GF-D8 (cell line): ENCODE results near the gene LTBP4.
"Not testable (repeated sequence)": the region's sequence is repeated elsewhere in the genome, so short reads cannot be mapped to it uniquely, and the experiment has no call there.

Experiments used
- DNase-seq: peaks from one replicate; lab custom pipeline; 2025; lab: John Stamatoyannopoulos, UW

Gene LTBP4

DNA sequence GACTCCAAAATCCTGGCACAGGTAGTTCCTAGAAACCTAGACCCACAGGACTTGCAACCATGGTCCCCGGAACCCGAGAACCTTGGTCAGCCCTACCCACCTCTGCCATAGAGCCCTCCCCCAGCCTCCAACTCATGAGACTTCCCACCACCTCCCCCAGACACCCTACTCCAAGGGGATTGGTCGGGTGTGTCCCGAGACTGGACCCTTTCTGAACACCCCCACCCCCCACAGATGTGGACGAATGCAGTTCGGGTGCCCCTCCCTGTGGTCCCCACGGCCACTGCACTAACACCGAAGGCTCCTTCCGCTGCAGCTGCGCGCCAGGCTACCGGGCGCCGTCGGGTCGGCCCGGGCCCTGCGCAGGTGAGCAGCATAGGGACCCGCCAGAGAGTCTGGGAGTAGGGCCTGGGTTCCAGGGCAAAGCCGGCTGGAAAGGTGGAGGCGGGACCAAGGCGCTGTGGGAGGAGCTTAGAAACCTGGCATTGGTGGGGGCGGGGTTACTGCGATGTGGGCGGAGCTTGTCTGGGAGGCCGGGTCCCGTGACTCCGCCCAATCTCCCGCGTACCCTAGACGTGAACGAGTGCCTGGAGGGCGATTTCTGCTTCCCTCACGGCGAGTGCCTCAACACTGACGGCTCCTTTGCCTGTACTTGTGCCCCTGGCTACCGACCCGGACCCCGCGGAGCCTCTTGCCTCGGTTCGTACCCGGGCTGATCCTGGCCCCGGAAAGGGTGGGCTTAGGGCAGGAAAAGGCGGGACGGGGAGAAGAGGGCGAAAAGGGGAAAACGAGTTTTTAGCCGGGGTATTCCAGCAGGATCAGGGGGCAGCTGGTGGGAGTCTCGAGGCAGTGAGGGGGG, 11.9 kb downstream of the LTBP4 start:
- no peak for DNase-seq

GRCh38 chr19:40613690-40614621, 12.8 kb downstream of the LTBP4 start:
- no peak for DNase-seq

DNA sequence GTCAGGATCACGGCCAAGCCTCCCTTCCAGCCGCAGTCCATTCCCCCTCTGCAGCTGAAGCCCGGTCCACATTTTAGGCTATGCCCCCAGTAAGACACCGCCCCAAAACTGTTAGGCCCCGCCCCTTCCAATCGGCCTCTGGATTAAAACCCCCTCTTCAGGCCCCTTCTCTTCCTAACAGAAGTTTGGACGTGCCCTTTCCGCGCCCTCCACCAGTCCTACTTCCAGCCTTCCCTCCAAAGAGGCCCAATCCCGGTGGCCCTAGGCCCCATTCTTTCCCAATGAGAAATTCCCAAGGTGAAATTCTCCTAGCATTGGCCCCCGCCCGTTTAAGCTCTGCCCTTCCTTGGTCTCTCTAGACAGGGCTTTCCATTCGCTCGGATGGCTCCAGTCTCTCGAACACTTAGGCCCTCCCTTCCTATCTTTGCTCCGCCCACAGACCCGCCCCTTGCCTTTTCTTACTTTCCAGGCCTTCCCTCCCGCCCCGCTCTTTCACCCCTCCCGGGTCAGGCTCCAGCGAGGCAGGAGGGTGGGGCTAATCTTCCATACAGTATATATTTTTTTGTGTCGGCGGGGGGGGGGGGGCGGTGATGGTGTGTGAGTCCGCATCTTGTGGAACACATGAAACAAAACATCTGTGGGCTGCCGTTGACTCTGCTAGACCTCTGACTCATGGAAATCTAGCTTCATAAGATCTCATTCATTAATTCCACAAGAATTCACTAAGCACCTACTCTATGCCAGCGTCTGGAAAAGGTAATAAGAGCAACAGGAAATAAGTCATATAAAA, 13.6 kb downstream of the LTBP4 start:
- no peak for DNase-seq

- no peak for DNase-seq
Measured at GRCh38 chr19:40616178-40616577, 15.0 kb downstream of the LTBP4 start.

DNA sequence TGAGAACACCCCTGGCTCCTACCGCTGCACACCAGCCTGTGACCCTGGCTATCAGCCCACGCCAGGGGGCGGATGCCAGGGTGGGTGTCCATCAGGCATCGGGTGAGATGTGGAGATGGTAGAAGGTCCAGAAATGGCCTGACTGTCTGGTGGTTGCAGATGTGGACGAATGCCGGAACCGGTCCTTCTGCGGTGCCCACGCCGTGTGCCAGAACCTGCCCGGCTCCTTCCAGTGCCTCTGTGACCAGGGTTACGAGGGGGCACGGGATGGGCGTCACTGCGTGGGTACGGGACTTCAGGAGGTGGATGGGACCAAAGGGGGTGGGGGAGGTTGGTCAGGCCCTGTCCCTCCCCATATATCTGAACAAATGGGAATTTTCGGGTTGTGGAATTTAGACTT, 15.8 kb downstream of the LTBP4 start:
- DNase-seq, result no peak

- no peak for DNase-seq
Measured at GRCh38 chr19:40617961-40618360, 16.8 kb downstream of the LTBP4 start.

DNA sequence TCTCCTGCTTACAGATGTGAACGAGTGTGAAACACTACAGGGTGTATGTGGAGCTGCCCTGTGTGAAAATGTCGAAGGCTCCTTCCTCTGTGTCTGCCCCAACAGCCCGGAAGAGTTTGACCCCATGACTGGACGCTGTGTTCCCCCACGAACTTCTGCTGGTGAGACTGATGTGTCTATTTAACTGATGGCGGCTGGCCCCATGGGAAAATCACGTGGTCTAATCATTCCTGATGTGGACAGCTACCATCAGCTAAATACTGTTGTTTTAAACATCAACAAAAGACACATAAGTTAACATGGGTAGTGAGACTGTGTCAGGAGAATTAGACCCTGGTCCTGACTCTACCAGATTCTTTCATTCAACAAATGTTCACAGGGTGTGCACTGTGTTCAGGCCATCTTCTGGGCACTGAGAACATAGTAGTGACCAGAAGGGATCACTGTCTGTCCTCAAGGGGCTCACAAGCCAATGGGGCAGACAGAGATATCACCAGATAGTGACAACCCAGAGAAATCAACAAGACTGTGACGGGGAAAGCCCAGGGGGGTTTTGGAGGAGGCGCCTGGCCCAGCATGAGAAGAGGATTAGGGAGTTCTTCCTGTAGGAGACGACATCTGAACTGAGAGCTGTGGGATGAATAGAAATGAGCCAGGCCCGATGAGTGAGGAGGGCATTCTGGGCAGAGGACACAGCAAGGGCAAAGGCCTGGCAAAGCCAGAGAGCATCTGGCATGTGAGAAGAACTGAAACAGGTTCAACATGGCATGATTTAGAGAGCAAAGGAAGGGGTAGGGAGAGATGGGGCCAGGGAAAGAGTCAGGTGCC, 18.4 kb downstream of the LTBP4 start:
- no peak for DNase-seq

DNA sequence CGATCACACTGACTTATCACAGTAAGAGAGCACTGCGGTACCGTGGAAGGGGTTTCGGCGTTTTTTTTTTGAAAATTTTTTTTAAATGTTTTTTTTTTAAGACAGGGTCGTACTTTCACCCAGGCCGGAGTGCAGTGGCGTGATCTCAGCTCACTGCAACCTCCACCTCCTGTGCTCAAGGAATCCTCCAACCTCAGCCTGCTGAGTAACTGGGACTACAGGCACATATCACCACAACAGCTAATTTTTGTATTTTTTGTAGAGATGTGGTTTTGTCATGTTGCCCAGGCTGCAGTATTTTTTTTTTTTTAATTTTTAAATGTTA, 19.0 kb downstream of the LTBP4 start:
- DNase-seq, result no peak

- DNase-seq, result no peak
Measured at GRCh38 chr19:40621283-40621682, 20.1 kb downstream of the LTBP4 start.

GRCh38 chr19:40621966-40622772, 21.0 kb downstream of the LTBP4 start:
- no peak for DNase-seq

DNA sequence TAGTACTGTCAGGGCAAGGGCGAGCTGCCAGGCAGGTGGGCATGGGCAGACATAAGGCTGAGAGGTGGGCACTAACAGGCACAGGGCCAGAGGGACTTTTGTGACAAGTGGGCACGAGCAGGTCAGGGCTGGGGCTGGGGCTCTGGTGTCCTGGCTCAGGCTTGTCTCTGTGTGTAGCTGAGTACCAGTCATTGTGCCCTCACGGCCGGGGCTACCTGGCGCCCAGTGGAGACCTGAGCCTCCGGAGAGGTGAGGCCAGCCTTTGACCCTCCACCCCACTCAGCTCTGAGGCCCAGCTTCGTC, 21.6 kb downstream of the LTBP4 start:
- DNase-seq, result no peak

GRCh38 chr19:40623403-40624251, 22.5 kb downstream of the LTBP4 start:
- DNase-seq, result no peak

DNA sequence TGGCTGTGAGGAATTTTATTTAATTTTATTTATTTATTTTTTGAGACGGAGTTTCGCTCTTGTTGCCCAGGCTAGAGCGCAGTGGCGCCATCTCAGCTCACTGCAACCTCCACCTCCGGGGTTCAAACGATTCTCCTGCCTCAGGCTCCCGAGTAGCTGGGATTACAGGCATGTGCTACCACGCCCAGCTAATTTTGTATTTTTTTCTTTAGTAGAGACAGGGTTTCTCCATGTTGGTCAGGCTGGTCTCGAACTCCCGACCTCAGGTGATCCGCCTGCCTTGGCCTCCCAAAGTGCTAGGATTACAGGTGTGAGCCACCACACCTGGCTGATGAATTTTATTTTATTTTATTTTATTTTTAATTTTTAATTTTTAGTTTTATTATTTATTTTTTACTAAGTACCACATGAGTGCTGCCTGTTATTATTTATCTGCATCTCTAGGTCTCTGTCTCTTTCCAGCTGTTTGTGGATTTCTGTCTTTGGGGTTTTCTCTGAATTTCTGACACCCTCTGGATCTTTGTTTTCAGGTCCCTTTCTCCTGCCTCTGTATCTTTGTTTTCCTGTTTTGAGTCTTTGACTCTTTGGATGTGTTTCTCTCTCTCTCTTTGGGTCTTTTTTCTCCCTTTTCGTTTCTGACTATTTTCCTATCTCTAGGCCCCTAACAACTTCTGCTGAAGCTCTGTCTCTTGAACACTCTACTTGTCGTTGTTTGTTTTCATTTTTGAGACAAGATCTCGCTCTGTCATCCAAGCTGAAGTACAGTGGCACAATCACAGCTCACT, 23.4 kb downstream of the LTBP4 start:
- DNase-seq, result not testable (repeated sequence)

DNA sequence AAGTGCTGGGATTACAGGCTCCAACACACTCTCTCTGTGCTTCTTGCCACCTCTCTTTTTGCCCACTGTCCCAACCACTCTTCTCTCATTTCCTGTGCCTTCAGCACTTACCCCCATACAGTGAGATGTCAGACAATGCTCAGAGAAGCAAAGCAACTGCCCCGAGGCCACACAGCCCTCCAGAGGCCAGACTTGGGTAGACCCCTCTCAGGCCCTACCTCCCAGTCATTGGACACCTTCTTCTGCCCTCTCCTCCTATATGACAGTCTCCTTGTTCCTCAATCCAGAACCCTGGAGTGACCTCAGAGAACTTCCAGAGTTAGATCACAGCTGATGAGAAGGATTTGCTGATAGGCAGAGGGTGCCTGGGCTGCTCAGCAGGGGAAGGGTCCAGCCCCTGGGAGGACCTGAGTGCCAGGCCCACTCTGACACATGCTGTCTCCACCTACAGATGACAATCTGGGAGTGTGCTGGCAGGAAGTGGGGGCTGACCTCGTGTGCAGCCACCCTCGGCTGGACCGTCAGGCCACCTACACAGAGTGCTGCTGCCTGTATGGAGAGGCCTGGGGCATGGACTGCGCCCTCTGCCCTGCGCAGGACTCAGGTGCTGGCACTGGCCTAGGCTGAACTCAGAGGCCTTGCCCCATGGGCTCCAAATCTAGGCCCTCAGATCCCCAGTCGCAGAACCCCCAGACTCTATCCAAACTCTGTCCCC, 24.4 kb downstream of the LTBP4 start:
- no peak for DNase-seq

DNA sequence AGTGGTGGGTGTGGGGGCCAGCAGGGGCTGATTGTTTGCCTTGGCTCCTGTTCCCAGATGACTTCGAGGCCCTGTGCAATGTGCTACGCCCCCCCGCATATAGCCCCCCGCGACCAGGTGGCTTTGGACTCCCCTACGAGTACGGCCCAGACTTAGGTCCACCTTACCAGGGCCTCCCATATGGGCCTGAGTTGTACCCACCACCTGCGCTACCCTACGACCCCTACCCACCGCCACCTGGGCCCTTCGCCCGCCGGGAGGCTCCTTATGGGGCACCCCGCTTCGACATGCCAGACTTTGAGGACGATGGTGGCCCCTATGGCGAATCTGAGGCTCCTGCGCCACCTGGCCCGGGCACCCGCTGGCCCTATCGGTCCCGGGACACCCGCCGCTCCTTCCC, 25.7 kb downstream of the LTBP4 start:
- no peak for DNase-seq

DNA sequence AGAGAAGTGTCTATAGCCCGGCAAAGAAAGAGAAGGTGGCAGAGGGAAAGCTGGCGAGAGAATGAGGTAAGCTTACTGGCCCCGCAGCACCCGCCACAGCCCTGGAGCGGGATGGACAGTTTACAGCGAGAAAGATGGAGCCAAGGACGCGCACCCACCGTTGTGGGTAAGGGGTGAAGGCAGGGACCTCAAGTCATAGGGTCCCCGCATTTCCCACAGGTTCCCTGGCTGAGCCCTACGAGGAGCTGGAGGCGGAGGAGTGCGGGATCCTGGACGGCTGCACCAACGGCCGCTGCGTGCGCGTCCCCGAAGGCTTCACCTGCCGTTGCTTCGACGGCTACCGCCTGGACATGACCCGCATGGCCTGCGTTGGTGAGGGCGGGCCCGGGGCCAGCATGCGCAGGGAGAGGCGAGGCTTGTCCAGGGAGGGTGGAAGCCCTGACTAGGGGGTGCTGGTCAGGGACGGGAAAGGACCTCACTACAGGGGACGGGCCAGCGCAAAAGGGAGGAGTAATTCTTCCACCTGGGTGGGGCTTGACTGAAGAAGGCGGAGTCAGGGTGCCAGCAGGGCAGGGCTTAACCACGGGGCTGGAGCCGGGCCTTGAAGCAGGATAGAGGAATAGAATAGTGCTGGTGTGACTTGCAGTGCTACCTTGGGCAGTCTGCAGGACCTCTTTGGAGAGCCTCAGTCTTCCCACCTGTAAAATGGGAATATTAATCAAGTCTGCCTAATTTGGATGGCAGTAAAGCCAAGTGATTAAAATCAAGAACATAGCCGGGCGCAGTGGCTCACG, 26.5 kb downstream of the LTBP4 start:
- no peak for DNase-seq

DNA sequence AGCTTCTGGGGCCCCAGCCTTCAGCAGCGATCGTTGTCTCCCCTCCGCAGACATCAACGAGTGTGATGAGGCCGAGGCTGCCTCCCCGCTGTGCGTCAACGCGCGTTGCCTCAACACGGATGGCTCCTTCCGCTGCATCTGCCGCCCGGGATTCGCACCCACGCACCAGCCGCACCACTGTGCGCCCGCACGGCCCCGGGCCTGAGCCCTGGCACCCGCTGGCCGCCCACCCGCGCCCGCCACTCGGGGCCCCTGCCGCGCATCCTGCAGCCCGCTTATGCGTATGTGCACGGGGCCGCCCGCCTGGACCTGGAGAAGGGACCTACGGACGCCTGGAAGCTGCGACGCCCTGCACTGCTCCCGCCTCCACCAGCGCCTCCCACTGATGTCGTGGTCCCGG, 28.2 kb downstream of the LTBP4 start:
- no peak for DNase-seq
